ACHN (cell line): ENCODE results near the gene TMEM131L.
"Not testable (repeated sequence)": the region's sequence is repeated elsewhere in the genome, so short reads cannot be mapped to it uniquely, and the experiment has no call there.

ENCODE experiments used
- DNase-seq: peaks from one replicate; pipeline ENCODE4 v3.0.0-alpha.2; 2015
- in situ Hi-C: cut with HindIII; loops from 2 replicates; pipeline ENCODE4 v1.10.0; 2017; ENCODE audit warnings: low sequenced_read_pairs, low pct_ligation_motif_present, low pct_unique_long_range_greater_than_20kb

TMEM131L gene

GRCh38 chr4:153469031-153469430, 2.9 kb downstream of the TMEM131L start:
- in situ Hi-C loops: no loop called here

GRCh38 chr4:153471071-153471697, 5.0 kb downstream of the TMEM131L start:
- DNase-seq, in situ Hi-C loops: not testable (repeated sequence)

More at GRCh38 chr4:153469031-153469430, 2.9 kb downstream of the TMEM131L start:
- no peak for DNase-seq

- no peak for DNase-seq
- in situ Hi-C loops: no loop called here
These were observed 5.5 kb downstream of the TMEM131L start for GRCh38 chr4:153471698-153472093.

- in situ Hi-C loops: no loop called here
- no peak for DNase-seq
These were observed 6.2 kb downstream of the TMEM131L start for GRCh38 chr4:153472122-153473037.

GRCh38 chr4:153474251-153474650, 8.1 kb downstream of the TMEM131L start:
- DNase-seq: no peak
- in situ Hi-C loops: no loop called here

- in situ Hi-C loops: no loop called here
- DNase-seq: no peak
These were observed 10.8 kb downstream of the TMEM131L start for GRCh38 chr4:153476829-153477574.

GRCh38 chr4:153479101-153479500, 12.9 kb downstream of the TMEM131L start:
- no peak for DNase-seq
- in situ Hi-C loops: no loop called here

GRCh38 chr4:153480704-153481103, 14.5 kb downstream of the TMEM131L start:
- in situ Hi-C loops: no loop called here
- DNase-seq: no peak

GRCh38 chr4:153481478-153481877, 15.3 kb downstream of the TMEM131L start:
- no peak for DNase-seq
- in situ Hi-C loops: no loop called here

GRCh38 chr4:153483432-153484418, 17.6 kb downstream of the TMEM131L start:
- in situ Hi-C loops: no loop called here
- DNase-seq: no peak

GRCh38 chr4:153485359-153485758, 19.2 kb downstream of the TMEM131L start:
- in situ Hi-C loops: no loop called here
- DNase-seq: no peak

- DNase-seq: no peak
- in situ Hi-C loops: no loop called here
These were observed 19.7 kb downstream of the TMEM131L start for GRCh38 chr4:153485860-153486259.

GRCh38 chr4:153486281-153487151, 20.4 kb downstream of the TMEM131L start:
- in situ Hi-C loops: no loop called here
- DNase-seq: peak; percentile 76

GRCh38 chr4:153488006-153488891, 22.1 kb downstream of the TMEM131L start:
- DNase-seq: no peak
- in situ Hi-C loops: no loop called here

- in situ Hi-C loops: no loop called here
- DNase-seq: no peak
These were observed 23.8 kb downstream of the TMEM131L start for GRCh38 chr4:153489856-153490558.

- no peak for DNase-seq
- in situ Hi-C loops: no loop called here
These were observed 24.9 kb downstream of the TMEM131L start for GRCh38 chr4:153490985-153491483.
